GM19397 (cell line): ENCODE results near the gene GJB4.

Source experiments
- ATAC-seq: cut with Tn5 transposase; IDR thresholded peaks from one replicate; pipeline ENCODE4 v1.9.1; 2021; ENCODE audit warnings: mild to moderate bottlenecking, moderate library complexity; ENCODE audit not compliant: unreplicated experiment

Gene GJB4

GRCh38 chr1:34777519-34778321 is 18.2 kb downstream of the GJB4 start:
- no peak for ATAC-seq

- ATAC-seq = no peak
Observed at GRCh38 chr1:34778381-34778780, 18.8 kb downstream of the GJB4 start.

GRCh38 chr1:34779005-34779404 is 19.5 kb downstream of the GJB4 start:
- ATAC-seq = no peak

GRCh38 chr1:34779526-34779925 is 20.0 kb downstream of the GJB4 start:
- ATAC-seq = no peak

GRCh38 chr1:34779962-34780361 is 20.4 kb downstream of the GJB4 start:
- no peak for ATAC-seq

GRCh38 chr1:34780528-34780927 is 21.0 kb downstream of the GJB4 start:
- ATAC-seq = no peak

GRCh38 chr1:34781071-34781843 is 21.7 kb downstream of the GJB4 start, which contains the start of gene GJB3:
Gene GJB3, plus strand, starts transcription at chr1:34781214. Its CDS starts 3,549 bp downstream, at chr1:34784763.
- ATAC-seq = no peak

GRCh38 chr1:34781844-34782391 is 22.4 kb downstream of the GJB4 start:
- ATAC-seq = no peak

- no peak for ATAC-seq
Observed at GRCh38 chr1:34784751-34785221, 25.2 kb downstream of the GJB4 start.

GRCh38 chr1:34785231-34785874 is 25.8 kb downstream of the GJB4 start:
- no peak for ATAC-seq

GRCh38 chr1:34785875-34786470 is 26.4 kb downstream of the GJB4 start:
- no peak for ATAC-seq

- ATAC-seq = no peak
Observed at GRCh38 chr1:34786521-34787325, 27.2 kb downstream of the GJB4 start.

GRCh38 chr1:34787461-34788420 is 28.2 kb downstream of the GJB4 start:
- no peak for ATAC-seq

- ATAC-seq = no peak
Observed at GRCh38 chr1:34790985-34791384, 31.4 kb downstream of the GJB4 start.

- no peak for ATAC-seq
Observed at GRCh38 chr1:34792424-34792823, 32.9 kb downstream of the GJB4 start.

GRCh38 chr1:34792868-34793727 is 33.6 kb downstream of the GJB4 start, which contains the start of gene GJA4:
Gene GJA4, plus strand, starts transcription at chr1:34792999. Its CDS starts 1,215 bp downstream, at chr1:34794214.
- ATAC-seq = no peak

GRCh38 chr1:34794001-34794789 is 34.7 kb downstream of the GJB4 start:
- no peak for ATAC-seq
